AG20443 (cell line): ENCODE results near the gene USP24.
"Not testable (repeated sequence)": the region's sequence is repeated elsewhere in the genome, so short reads cannot be mapped to it uniquely, and the experiment has no call there.

Source experiments
- DNase-seq: peaks from one replicate; pipeline ENCODE4 v3.0.0; 2012; ENCODE audit warnings: low spot score, mixed read lengths

The USP24 gene

DNA sequence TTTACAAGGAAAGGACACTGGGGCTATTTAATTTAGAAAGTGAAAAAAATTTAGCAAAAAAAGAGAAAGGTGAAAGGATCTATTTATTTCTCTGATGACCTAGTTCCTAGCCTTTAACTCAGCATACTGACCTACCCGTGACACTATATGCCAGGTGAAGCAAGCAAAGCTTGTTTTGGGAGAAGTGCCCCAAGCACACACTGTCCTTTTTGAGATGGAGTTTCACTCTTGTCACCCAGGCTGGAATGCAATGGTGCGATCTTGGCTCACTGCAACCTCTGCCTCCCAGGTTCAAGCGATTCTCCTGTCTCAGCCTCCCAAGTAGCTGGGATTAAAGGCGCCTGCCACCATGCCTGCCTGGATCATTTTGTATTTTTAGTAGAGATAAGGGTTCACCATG is 14.6 kb upstream of the USP24 start:
- DNase-seq, result not testable (repeated sequence)

DNA sequence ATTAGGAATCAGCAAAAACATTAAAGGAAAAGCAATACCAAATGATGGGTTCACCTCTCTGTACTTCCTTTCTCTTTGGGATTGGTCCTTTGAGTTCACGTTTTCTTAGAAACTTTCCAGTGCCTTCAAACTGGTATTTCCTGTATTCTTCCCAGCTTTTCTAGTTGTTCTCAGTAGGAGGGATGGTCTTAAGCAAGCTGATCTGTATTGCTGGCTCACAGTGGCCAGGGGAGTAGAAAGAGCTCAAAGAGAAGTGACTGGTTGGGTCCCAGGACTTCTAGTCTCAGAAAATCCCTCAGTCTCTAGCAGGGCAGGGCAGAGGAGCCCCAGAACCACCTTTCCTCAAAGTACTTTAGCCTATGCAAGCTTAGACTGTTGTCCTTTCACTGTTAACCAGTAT is 10.1 kb upstream of the USP24 start:
- no peak for DNase-seq

DNA sequence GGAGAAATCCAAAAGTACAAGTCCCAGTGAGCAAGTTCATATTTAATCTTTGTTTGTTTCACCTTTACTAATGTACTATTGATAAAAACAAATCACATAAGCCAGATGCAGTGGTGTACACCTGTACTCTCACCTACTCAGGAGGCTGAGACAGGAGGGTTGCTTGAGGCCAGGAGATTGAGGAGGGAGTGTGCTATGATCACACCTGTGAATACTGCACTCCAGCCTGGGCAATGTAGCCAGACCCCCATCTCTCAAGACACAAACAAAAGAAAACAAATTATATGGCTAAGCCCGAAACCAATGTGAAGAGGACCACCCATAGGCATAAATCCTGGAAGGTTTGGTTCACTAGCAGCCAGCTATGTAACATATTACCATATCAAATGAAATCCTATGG is 9.6 kb upstream of the USP24 start:
- DNase-seq, result no peak

DNA sequence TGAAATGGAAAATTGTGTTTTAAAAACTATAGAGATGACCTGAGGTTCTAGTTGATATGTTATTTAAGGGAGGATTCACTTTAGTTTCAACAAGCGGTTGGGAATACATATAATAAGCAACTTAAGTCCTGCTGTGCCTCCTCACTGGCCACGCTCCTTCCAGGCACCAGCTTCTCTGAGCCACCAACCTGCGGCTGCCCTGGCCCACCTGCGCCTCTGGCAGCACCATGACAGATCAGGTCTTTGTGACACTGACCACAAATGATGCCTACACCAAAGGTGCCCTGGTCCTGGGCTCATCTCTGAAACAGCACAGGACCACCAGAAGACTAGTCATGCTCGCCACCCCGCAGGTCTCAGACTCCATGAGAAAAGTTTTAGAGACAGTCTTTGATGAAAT is 7.0 kb upstream of the USP24 start:
- DNase-seq, result no peak

DNA sequence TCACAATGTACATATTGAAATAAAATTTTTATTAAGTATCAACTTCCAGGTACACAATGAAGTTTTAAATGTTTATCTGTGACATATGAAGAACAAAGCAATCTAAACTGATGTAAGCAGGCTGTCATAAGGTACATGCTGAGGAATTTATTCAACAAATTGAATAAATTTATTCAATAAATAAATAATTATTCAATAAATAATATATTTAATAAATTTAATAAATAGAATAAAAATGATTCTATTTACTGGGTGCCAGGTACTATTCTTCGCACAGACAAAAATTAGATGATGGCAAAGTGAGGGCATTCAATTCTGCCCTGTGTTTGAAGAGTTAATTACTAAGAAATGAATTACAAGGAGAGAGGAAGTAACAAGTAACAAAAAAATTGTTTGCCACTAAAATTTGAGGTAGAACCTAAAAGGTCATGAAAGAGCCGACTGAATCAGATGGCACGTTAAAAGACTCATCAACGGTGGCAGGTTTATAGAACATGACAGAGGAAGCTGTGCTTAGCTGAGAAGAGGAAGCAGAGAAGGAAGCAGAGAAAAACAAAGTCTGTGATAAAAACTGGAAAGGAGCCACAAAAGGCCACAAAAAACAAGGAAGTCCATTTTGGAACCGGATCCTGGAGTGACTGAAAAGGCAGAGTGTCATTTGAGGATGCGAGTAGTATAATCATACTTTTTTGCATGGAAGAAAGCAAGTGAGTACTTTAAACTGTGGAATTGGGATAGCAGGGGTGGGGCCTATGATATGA is 2.2 kb upstream of the USP24 start:
- no peak for DNase-seq

DNA sequence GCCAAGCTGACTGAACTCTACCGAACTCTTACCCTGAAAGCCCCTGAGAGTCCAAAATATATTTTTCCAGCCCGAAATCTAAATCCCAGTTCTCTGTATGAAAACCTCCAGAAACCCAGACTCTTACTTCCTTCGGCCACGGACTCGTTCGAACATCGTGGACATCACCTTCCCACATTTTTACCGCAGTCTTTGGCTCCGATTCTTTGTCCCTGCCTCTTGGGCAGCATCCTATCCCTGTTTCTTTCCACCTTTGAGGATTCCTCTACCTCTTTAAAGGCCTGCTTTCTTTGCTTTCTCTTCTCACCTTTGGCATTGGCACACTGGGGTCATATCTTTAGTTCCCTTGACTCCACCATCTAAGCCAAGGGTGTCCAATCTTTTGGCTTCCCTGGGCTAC is 932 bp upstream of the USP24 start:
- DNase-seq, result no peak

DNA sequence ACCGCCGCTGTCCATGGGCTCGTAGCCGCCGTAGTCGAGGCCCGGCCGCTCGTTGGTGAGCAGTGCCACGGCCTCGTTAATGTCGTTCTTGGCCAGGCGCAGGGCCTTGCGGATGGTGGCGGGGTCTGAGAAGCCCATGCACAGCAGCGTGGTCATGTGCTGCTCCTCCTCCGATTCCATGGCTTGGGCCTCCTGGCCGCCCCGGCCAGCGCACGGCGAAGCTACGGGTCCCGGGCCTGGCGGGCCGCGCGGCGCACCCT is 300 bp downstream of the USP24 start:
- DNase-seq, result peak; percentile 73

DNA sequence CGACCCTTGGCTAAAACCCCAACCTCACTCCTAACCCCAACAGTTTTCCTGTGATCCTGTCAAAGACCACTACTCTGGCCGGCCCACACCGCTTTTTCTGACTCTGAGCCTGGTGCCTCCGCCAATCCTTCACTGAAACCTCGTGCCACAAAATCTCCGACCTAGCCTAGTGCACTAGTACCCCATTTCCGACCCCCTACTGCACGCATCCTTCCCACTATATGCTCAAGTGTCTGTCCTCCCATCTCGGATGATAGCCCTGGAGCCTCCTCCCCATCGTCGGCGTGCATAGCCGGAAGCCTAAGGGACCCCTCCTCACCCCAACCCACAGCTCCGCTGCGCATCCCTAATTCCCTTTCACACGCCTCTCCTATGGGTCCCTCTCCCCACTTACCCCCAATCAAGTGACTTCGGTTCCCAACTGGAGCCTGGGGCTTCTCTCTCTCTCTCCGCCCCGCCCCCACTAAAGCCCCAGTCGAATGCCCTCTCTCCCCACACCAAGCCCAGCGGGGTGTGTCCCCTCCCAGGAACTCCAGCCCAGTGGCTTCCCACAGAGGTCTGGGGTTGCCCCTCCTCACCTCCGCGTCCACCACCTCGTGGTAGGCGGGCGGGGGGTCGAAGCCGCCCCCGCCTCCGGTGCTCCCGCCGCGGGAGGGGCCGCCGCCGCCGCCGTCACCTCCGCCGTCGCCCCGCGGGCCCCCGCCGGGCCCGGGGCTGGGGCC is 791 bp downstream of the USP24 start:
- DNase-seq, result peak; percentile 57

DNA sequence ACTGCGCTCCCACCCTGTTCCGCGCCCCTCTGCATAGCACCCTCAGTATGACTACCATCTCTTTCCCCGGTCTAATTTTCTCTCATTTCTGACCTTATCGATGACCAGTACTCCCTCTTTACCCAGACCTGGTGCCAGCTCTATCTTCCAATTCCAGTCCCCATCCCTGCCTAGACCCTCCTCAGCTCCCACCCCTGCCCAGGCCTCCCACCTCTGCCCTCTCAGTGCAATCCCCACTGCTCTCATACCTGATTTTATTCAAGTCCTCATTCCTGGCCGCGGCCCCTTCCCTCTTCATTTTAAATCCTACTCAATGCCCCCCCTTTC is 1.3 kb downstream of the USP24 start:
- no peak for DNase-seq

DNA sequence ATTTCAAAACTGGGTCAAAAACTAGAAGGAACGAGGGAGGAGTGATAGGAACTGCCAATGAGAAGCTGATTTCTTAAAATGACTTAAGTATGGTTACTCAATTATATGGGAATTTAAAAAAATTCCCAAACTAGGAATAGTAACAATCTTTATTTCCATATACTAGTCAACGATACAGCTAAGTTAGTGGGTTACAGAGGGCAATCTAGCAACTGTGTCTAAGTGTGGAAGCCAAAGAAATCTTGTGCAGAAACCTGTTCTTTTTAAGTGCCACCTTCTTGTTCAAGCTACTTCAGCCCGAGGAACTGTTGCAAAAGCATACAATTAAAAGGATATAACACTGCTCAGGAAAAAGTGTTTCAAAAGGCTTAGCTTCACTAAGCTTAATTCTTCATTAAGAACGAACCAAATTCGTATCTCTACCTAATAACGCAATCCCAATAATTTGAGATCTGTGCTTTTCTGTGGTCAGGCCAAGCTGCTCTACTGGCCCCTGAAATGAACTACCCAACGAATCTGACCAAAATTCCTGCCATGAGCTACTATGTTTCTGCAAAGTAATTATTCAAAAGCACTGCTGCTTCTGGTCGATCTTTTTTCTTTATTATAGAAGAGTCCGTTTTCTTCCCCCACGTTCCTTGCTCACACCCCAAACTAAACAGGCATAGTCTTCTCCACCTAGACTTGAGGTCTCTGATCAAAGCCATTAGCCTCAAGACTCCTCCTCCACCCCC is 1.8 kb downstream of the USP24 start:
- no peak for DNase-seq

DNA sequence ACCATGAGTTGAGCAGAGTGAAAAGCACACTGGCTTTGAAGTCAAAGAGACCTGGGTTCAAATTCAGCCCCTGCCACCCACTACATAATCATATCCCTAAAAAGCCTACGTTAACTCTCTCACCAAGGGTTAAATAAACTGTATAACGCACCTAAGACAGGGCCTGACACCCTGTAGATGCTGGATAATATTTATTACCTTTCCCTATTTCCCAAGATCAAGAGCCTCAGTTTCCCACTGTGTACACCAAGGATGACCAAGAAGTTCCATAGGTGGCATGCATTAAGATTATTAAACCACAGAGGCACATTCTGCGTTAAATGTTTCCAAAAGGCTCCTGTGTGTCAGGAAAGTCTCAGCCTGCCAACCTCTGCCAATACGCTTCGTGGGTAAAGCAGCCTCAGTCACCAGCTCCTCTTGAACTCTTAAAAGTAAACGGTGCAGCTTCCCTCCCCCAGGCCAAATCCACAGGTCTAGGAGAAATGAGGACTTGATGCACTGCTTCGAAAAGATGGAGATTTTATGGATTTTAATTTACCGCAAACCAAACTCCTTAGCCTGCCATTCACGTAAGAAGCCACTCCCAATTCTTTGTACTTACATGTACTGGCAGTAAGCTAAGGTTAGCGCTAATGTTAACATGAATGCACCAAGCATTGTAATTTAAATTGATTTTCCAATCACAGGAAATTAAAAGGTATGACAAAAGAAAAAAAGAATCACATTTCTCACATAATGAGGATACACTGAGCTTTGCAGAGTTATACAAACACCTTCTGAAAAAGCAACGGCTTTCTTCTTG is 2.6 kb downstream of the USP24 start:
- DNase-seq, result no peak

DNA sequence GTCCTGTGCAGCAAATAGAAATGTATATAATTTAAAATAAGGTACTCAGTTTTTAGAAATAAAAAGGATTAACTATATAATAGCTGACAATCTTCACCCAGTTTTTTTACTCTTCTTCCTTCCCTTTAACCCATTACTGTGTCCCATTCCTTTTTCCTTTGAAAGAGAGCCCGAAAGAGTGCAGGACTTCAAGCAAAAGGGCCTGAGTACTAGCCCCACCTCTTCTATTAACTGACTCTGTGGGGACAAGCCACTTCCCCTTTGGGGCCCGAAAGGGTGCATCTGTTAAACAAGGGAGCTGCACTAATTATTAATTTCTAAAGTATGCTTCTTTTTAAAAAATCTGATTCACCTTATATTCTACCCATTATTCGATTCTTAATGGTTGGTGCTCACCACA is 3.3 kb downstream of the USP24 start:
- DNase-seq, result no peak

DNA sequence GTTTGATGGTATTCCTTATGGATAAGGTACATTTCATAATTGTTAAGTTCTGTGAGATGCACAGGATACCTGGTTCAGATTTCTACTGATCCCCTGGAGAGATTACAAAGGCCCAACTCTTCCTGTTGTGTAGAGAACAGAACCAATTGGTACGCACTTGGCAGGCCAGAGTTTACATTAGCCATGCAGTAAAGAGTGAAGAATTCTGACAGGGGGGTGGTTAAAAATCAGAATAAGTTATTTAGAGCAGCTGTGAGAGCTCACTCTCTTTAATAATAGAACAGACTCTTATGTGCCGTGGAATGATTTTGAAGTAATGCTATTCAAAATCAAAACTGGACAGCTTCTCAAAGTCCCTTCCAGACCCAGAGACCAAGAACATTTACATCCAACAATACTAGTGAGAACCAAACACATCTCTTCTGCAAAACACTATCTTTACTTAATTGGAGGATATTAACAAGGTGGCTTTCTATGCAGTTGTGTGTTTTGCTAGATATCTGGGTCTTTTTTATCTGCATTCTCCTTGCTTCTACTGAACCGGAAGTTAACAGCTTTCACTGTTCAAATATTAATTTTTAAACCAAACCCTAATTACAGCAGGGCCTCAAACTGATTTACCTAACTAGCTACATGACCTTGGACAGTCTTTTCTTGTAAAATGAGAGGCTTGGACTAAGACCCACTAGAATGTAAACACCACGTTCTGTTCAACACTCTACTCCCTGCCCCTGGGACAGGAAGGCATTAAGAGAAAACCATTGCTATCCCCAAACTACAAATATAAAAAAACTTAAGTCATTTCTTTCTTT is 4.0 kb downstream of the USP24 start:
- no peak for DNase-seq

DNA sequence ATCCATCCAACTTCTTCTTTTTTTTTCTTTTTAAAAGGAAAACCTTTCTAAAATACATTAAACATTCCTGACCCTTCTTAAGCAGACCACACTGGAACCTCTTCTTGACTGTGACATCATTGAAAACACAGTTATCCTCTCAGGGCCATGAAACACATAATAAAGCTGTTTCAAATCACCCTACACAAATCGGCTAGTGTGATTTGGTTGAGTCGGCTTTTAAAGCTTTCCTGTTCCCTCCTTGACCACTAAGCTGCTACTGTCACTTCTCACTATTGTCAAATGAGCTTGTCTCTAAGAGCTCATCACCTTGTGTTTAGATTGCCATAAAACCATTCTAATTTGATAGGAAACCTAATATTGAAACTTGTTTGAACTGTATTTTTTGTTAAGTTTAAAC is 5.9 kb downstream of the USP24 start:
- no peak for DNase-seq

DNA sequence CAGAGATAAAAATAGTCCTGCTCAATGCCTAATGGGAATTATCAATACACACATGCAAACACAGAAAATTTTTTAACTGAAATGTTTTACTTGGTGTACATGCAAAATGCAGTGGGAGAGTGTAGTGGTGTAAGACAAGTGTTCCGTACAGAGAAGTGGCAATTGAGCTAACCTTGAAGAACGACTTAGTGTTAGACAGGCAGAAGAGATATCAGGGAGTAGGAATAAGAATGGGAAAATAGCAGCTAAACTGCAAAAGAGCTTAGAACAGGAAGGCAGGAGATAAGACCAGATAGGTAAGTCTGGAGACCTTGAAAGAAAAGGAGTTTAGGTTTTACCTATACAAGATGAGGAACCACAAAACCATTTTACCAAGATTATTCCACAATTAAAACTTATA is 9.0 kb downstream of the USP24 start:
- no peak for DNase-seq

DNA sequence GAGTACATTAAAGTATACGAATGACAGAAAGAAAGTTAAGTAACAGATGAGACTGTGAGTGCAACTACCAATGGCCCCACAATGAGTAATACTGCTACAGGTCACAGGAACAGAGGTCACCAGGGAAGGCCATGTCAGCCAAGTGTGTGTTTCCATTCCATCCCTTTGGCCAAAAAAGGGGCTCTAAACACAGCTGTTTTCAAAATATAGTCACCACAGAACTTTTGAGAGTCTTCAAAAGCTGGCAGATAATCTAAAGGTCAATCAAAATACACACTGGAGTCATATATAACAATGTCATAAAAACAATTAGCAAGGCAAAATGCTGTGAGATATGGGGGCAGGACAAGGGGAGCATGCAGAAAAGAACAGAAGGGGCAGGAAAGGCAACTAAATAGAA is 10.2 kb downstream of the USP24 start:
- DNase-seq, result no peak

DNA sequence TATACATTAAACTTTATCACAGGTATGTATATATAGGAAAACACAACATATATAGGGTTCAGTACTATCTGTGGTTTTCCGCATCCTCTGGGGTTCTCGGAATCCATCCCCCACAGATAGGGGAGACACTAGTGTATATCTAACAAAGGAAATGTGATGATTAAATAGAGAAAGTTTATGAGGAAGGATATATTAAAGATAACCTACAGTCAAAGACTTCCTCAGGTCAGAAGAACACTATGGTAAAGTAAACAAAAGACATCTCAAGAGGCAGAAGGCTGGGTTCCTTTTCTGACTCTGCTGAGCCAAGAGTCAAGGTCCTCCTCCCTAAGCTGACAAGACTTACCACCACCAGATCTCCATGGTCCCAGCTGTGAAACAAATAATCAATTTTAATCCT is 12.1 kb downstream of the USP24 start:
- no peak for DNase-seq

DNA sequence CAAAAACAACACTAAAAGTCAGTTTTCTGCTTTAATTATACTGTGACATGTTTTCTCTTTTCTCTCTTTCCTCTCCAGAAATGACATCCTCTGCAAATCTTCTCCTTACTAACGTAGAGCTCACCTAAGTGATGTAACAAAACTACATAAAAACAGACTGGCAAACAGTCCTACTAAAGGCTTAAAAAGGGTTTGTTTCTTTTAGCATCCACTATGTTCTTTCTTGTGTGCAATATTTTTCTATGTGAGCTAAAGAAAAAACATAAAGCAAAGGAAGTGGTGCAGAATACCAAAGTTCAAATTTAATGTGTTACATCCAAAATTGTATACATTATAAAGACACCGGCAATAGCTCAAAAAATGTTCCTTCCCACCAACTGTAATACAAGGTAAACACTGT is 14.5 kb downstream of the USP24 start:
- no peak for DNase-seq

DNA sequence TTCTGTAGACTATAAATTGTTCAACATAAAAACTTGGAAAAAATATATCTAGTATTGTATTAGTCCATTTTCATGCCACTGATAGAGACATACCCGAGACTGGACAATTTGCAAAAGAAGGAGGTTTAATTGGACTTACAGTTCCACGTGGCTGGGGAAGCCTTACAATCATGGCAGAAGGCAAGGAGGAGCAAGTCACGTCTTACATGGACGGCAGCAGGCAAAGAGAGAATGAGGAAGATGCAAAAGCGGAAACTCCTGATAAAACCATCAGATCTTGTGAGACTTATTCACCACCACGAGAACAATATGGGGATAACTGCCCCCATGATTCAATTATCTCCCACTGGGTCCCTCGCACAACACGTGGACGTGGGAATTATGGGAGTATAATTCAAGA is 15.4 kb downstream of the USP24 start:
- DNase-seq, result not testable (repeated sequence)

DNA sequence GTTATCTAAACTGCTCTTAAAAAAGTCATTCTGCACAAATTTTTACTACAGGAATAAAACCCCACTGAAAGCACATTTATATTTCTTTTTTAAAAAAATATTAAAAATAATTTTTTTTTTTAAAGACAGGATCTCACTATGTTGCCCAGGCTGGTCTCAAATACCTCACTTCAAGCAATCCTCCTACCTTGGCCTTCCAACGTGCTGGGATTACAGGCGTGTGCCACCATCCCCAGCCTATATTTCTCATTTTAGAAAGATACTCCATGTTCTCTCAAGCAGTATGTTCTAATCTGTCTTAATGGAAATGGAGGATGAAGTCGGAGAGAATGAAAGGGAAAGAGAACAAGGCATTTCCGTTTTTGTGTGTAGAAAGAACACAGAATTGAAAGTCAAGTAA is 17.1 kb downstream of the USP24 start:
- DNase-seq, result no peak

DNA sequence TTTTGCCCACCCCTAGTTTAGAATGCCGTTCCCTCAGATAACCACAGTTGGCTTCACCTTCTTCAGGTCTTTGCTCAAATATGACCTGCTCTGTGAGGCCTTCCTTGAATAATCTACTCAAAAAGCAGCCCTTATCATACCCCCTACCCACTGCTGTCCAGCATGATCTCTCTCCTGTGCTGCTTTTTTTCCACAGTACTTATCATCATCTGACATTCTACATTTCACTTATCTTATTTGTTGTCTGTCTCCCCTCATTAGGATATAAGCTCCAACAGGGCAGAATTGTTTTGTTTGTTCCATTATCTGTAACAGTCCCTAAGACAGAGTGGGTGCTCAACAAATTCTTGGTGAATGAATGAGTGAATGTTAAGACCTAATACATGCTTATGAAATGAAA is 18.1 kb downstream of the USP24 start:
- no peak for DNase-seq

DNA sequence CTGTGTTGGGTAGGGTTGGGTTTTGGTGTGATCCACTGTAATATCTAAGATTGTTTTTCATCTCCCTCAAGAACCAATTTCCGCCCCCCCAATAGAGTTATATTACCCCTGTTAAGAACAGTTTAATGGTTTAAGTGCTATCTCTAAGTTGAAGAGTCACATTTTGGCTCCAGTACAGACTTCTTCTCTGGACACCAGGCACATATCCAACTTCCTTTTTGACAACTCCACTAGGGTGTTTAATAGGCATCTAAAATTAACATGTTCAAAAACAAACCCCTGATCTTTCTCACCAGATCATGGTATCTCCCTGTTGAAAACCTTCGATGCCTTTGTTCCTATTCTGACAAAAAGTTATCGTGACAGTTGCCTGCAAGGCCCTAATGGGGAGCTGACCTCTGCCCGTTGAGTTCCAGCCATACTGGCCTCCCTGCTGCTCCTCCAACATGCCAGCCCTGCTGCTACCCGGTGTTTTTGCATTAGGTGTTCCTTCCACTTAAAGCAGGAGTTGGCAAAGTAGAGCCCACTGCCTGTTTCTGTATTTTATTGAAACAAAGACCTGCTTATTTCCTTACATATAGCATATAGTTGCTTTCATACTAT is 18.6 kb downstream of the USP24 start:
- DNase-seq, result no peak
